Measurements from ENCODE around the gene ADCY10. TPM values are rescaled to one million over a fixed set of nuclear protein-coding genes. Genes with fewer than 3 reads are reported as not detected.

The ADCY10 gene
- total RNA-seq, 6 experiments from 2014 or later: 0.43 to 5.8 (median 1.5) TPM

- no peak for TF ChIP-seq POLR2A (IDR thresholded peaks at IDR 0.05)
- TF ChIP-seq, protein P1, sequence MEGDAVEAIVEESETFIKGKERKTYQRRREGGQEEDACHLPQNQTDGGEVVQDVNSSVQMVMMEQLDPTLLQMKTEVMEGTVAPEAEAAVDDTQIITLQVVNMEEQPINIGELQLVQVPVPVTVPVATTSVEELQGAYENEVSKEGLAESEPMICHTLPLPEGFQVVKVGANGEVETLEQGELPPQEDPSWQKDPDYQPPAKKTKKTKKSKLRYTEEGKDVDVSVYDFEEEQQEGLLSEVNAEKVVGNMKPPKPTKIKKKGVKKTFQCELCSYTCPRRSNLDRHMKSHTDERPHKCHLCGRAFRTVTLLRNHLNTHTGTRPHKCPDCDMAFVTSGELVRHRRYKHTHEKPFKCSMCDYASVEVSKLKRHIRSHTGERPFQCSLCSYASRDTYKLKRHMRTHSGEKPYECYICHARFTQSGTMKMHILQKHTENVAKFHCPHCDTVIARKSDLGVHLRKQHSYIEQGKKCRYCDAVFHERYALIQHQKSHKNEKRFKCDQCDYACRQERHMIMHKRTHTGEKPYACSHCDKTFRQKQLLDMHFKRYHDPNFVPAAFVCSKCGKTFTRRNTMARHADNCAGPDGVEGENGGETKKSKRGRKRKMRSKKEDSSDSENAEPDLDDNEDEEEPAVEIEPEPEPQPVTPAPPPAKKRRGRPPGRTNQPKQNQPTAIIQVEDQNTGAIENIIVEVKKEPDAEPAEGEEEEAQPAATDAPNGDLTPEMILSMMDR (IDR thresholded peaks at IDR 0.05): no peak
- no peaks in the 10 kb centered on the region for H3K27me3 ChIP-seq
- no peaks in the 10 kb centered on the region for H3K36me3 ChIP-seq
- intact Hi-C loops (cut with DNase I): no loop called here
- H3K9me3 ChIP-seq: no peaks in the 10 kb centered on the region
- DNase-seq (no peak), ATAC-seq (peak in 1 of 4 donors; percentile 32)
- no peak overlapping the region for H3K4me3 ChIP-seq
- WGBS (ENCODE audit: insufficient coverage, low coverage, low lambda C conversion rate, missing lambda C conversion rate): 50% methylated on average over 2 of the region's 2 CpGs
- H3K27ac ChIP-seq: no peak overlapping the region
- peaks cover 0 to 5% (median 0%) of the 10 kb centered on the region in 4 donors for H3K4me1 ChIP-seq
Observed at GRCh38 chr1:167761400-167761799, 152.5 kb downstream of the ADCY10 start.

Other genes starting within 250 kb of the ADCY10 start
- gene MPZL1, start 192.2 kb downstream of the ADCY10 start, total RNA-seq: 10 to 100 TPM; 15.7 to 43.3 (median 18.9) TPM
- gene DCAF6, start 22.5 kb upstream of the ADCY10 start, total RNA-seq: 10 to 100 TPM; 35.8 to 65.9 (median 48.8) TPM
- gene MPC2, start 22.9 kb upstream of the ADCY10 start, total RNA-seq: 100 to 1,000 TPM in 5 of 6 experiments, 10 to 100 TPM in 1; 85.2 to 198 (median 142) TPM
- 1 to 10 TPM in 1 of 6 experiments, under 1 TPM in 5; 0.43 to 1.4 (median 0.48) TPM for gene GPR161, start 222.8 kb upstream of the ADCY10 start, total RNA-seq

Measured in right lobe of liver (tissue), 6 donors.